Vagina (tissue), 2 donors: ENCODE measurements around the gene SLC38A9. TPM values are rescaled to one million over a fixed set of nuclear protein-coding genes. Genes with fewer than 3 reads are reported as not detected.
"Not testable (repeated sequence)": the region's sequence is repeated elsewhere in the genome, so short reads cannot be mapped to it uniquely, and the experiment has no call there.

Experiments
- DNase-seq, 2 donors: peaks; one replicate each; pipeline ENCODE4 v3.0.0-alpha.2; 2017; ENCODE audit errors: extremely low spot score in 2 of 2
- H3K27ac ChIP-seq: fragments of 200-600 bp; sonication (generic); one replicate; pipeline ENCODE4 v1.5.1; 2019
- H3K27me3 ChIP-seq: fragments of 200-600 bp; sonication (generic); one replicate; pipeline ENCODE4 v1.5.1; 2019
- H3K36me3 ChIP-seq, 2 donors: fragments of 200-600 bp; sonication (generic); one replicate each; pipeline ENCODE4 v1.5.1; 2017 to 2019
- H3K4me1 ChIP-seq: fragments of 200-600 bp; sonication (generic); one replicate; pipeline ENCODE4 v1.5.1; 2019
- H3K4me3 ChIP-seq, 2 donors: fragments of 200-600 bp; sonication (generic); 1 replicate in 1 of 2; 2 replicates in 1 of 2; pipeline ENCODE4 v1.5.1; 2016 to 2019
- H3K9me3 ChIP-seq: fragments of 200-600 bp; sonication (generic); one replicate; pipeline ENCODE4 v1.5.1; 2019
- CTCF ChIP-seq, 3 experiments: fragments of 450-650 bp in 2 of 3; fragments of 200-600 bp in 1 of 3; sonication (generic) in 1 of 3; IDR thresholded peaks; one replicate each; pipeline ENCODE4 v1.5.1; 2017 to 2019; ENCODE audit warnings: antibody characterized with exemption in 3 of 3, mild to moderate bottlenecking in 2 of 3, moderate library complexity in 2 of 3
- POLR2A ChIP-seq, 2 donors: fragments of 450-650 bp; IDR thresholded peaks; one replicate each; pipeline ENCODE4 v1.6.1; 2017; ENCODE audit warnings: antibody characterized with exemption in 2 of 2, mild to moderate bottlenecking in 2 of 2, moderate library complexity in 2 of 2
- POLR2AphosphoS5 ChIP-seq, 2 donors: sonication (generic); formaldehyde crosslinking; IDR thresholded peaks; one replicate each; pipeline ENCODE4 v1.9.0; 2017; ENCODE audit warnings: antibody characterized with exemption in 2 of 2, mild to moderate bottlenecking in 2 of 2, low read depth in 1 of 2; ENCODE audit not compliant: insufficient read depth in 1 of 2
- intact Hi-C: fragments of 100-400 bp; cut with DNase I; formaldehyde crosslinking; loops from one replicate; pipeline ENCODE4 v1.15.1; 2023
- total RNA-seq: library from RNA; depleted of rRNA; stranded (reverse); fragments of >200 nt; gene quantifications from one replicate; pipeline ENCODE4 v1.2.3, GENCODE V29; 2016

SLC38A9 gene
- total RNA-seq, 1 donor from 2014 or later, result 23.3 TPM

GRCh38 chr5:55610542-55610941 lies 101.6 kb downstream of the SLC38A9 start:
- no peak overlapping the region for H3K27ac ChIP-seq
- TF ChIP-seq CTCF (IDR thresholded peaks at IDR 0.05) (no peak), POLR2AphosphoS5 (IDR thresholded peaks at IDR 0.05; ENCODE audit: insufficient read depth in 1 of 2, low read depth in 1 of 2) (no peak), POLR2A (IDR thresholded peaks at IDR 0.05) (no peak)
- intact Hi-C loops, result no loop called here

GRCh38 chr5:55609413-55609812 lies 102.7 kb downstream of the SLC38A9 start:
- DNase-seq, result no peak
- no peak for TF ChIP-seq POLR2A (IDR thresholded peaks at IDR 0.05)
- no peak for TF ChIP-seq POLR2AphosphoS5 (IDR thresholded peaks at IDR 0.05; ENCODE audit: insufficient read depth in 1 of 2, low read depth in 1 of 2)
- no peak for TF ChIP-seq CTCF (IDR thresholded peaks at IDR 0.05)
- no peaks in the 10 kb centered on the region for H3K36me3 ChIP-seq
- no peak overlapping the region for H3K4me3 ChIP-seq
- H3K27ac ChIP-seq, result no peak overlapping the region
- intact Hi-C loops, result no loop called here
- peaks cover under 1% of the 10 kb centered on the region for H3K4me1 ChIP-seq
- H3K9me3 ChIP-seq, result no peaks in the 10 kb centered on the region
- H3K27me3 ChIP-seq, result no peaks in the 10 kb centered on the region

More at GRCh38 chr5:55610542-55610941, 101.6 kb downstream of the SLC38A9 start:
- no peak for DNase-seq
- Histone ChIP-seq H3K9me3 (no peaks in the 10 kb centered on the region), H3K27me3 (no peaks in the 10 kb centered on the region), H3K4me3 (no peak overlapping the region), H3K36me3 (no peaks in the 10 kb centered on the region), H3K4me1 (no peaks in the 10 kb centered on the region)

GRCh38 chr5:55608595-55609349 lies 103.4 kb downstream of the SLC38A9 start:
- Histone ChIP-seq H3K4me1 (peaks cover 7% of the 10 kb centered on the region), H3K27ac (no peak overlapping the region), H3K4me3 (no peak overlapping the region), H3K36me3 (no peaks in the 10 kb centered on the region), H3K27me3 (no peaks in the 10 kb centered on the region), H3K9me3 (no peaks in the 10 kb centered on the region)
- intact Hi-C loops, result no loop called here
- no peak for TF ChIP-seq POLR2A (IDR thresholded peaks at IDR 0.05)
- TF ChIP-seq CTCF (IDR thresholded peaks at IDR 0.05), result no peak
- no peak for TF ChIP-seq POLR2AphosphoS5 (IDR thresholded peaks at IDR 0.05; ENCODE audit: insufficient read depth in 1 of 2, low read depth in 1 of 2)
- DNase-seq, result no peak

- H3K27ac ChIP-seq, intact Hi-C loops, H3K4me3 ChIP-seq, DNase-seq, H3K36me3 ChIP-seq, H3K27me3 ChIP-seq, H3K9me3 ChIP-seq: not testable (repeated sequence)
- H3K4me1 ChIP-seq, result peaks cover 21% of the 10 kb centered on the region
Measured at GRCh38 chr5:55607309-55607708, 104.8 kb downstream of the SLC38A9 start.

GRCh38 chr5:55604611-55605067 lies 107.5 kb downstream of the SLC38A9 start:
- intact Hi-C loops, result loop anchor here (5.0 kb wide), 1 partner anchor 167 kb away; no protein-coding TSS in a partner anchor

More at GRCh38 chr5:55604611-55605067, 107.5 kb downstream of the SLC38A9 start:
- H3K4me3 ChIP-seq, result no peak overlapping the region
- DNase-seq, result no peak
- peaks cover 43% of the 10 kb centered on the region for H3K4me1 ChIP-seq
- no peaks in the 10 kb centered on the region for H3K36me3 ChIP-seq
- H3K9me3 ChIP-seq, result no peaks in the 10 kb centered on the region
- no peak for TF ChIP-seq POLR2A (IDR thresholded peaks at IDR 0.05)
- no peak for TF ChIP-seq POLR2AphosphoS5 (IDR thresholded peaks at IDR 0.05; ENCODE audit: insufficient read depth in 1 of 2, low read depth in 1 of 2)
- TF ChIP-seq CTCF (IDR thresholded peaks at IDR 0.05), result no peak
- no peaks in the 10 kb centered on the region for H3K27me3 ChIP-seq
- peak overlapping the region; percentile 22 for H3K27ac ChIP-seq
